HG03354 (cell line): ENCODE measurements around the gene LMBR1.
"Not testable (repeated sequence)": the region's sequence is repeated elsewhere in the genome, so short reads cannot be mapped to it uniquely, and the experiment has no call there.

Source experiments
- ATAC-seq: cut with Tn5 transposase; IDR thresholded peaks from one replicate; pipeline ENCODE4 v1.9.1; 2021; ENCODE audit warnings: mild to moderate bottlenecking; ENCODE audit not compliant: unreplicated experiment, poor library complexity, severe bottlenecking

The LMBR1 gene

DNA sequence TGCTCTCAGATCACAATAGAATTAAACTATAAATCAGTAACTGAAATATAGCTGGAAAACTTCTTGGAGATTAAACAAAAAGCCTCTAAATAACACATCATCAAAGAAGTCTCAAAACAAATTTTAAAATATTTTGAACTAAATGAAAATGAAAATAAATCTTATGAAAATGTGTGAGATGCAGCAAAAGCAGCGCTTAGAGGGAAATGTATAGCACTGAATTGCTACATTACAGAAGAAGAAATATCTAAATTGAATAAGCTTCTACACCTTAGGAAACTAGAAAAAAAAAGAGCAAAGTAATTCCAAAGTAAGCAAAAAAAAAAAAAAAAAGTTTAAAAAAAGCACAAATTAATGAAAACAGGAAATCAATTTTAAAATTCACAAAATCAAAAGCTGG is 35.2 kb downstream of the LMBR1 start:
- ATAC-seq = no peak

DNA sequence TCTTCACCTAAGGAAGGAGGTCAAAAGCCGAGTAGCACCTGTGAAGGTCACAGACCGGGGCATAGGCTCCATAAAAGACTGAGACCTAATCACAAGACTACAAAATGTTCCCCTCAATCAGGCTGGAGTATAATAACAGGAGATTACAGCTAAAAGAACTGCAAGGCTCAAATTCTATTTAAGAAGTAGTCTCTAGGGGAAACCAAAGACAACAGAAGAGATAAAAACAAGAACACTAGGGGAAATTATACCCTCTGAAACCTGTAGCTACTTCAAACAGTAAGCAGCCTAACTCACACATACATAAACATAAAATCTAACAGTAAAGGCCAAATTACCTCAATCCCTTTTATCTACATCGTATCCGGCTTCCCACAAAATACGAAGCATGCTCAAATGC is 38.3 kb downstream of the LMBR1 start:
- no peak for ATAC-seq

DNA sequence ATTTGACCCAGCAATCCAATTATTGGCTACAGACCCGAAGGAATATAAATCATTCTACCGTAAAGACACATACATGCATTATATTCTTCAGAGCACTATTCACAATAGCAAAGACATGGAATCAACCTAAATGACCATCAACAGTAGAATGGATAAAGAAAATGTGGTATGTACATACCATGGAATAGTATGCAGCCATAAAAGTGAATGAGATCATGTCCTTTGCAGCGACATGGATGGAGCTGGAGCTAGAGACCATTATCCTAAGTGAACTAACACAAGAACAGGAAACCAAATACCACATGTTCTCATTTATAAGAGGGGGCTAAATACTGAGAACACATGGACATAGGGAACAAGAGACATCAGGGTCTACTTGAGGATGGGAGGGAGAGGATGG is 44.0 kb downstream of the LMBR1 start:
- no peak for ATAC-seq

DNA sequence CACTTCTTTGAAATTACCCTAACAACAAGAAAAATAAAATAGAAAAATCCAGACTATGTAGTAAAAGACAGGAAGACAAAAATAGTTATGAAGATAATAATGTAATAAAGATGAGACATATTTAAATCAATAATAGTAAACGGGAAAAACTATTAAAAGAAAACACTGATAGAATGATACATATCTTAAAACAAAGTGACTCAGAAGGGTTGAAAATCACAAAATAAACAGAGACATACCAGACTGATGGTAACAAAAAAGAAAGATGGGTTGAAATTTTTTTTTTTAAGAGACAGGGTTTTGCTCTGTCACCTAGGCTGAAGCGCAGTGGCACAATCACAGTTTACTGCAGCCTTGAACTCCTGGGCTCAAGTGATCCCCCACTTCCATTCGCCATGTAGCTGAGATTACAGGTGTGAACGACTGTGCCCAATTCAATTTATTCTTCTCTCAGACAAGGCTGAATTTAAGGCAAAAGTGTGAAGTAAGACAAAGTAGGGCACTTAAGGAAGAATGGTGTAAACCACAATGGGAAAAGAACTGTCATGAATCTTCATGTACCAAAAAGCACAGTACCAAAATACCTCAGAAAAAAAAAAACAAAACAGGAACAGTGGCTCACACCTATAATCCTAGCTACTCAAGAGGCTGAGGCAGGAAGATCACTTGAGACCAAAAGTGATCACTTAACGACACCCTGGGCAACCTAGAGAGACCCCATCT is 47.4 kb downstream of the LMBR1 start:
- ATAC-seq = no peak

DNA sequence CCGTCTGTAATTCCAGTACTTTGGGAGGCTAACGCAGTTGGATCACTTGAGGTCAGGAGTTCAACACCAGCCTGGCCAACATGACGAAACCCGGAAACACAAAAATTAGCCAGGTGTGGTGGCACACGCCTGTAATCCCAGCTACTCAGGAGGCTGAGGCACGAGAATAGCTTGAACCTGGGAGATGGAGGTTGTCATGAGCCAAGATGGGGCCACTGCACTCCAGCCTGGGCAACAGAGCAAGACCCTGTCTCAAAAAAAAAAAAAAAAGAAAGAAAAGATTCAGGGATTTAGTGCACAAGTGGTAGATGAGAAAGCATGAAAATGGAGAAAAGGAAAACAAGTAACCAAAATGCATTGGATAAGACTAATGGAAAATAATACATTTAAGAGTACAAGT is 49.4 kb downstream of the LMBR1 start:
- ATAC-seq = not testable (repeated sequence)

DNA sequence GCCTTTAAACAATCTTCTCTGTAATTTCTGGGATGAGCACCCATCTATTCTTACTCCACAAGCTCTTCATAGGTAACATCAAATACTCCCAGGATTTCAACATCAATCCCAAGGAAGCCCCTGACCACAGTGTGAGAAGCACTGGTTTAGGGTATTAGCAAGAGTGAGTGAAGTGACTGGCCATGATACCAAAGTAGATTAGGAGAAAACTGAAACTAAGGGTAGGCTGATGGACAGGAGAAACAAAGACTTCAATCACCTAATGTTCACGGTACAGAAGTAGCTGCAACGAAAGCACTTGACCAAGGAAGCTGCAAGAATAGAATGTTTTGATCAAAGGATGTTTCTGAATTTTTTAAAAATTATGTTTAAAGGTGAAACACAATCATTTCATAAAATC is 49.8 kb downstream of the LMBR1 start:
- no peak for ATAC-seq

DNA sequence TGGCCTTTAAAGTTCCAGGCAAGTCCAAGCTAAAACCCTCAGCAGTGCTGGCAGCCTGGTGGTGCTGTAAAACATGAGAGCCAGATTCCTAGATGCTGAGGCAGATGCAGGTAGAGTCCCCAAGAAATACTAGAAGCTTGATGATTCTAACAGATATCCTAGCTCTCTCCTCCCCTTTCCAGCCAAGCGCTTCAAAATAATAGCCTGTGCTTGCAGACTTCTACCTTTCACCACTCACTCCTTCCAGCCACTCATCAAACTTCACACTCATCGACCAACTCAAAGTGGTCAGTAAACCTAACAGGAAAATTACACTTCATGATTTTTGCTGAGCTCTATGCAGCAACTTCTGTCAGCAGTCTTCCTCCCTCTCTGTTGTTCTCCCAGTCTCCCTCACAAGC is 50.2 kb downstream of the LMBR1 start:
- ATAC-seq = no peak

DNA sequence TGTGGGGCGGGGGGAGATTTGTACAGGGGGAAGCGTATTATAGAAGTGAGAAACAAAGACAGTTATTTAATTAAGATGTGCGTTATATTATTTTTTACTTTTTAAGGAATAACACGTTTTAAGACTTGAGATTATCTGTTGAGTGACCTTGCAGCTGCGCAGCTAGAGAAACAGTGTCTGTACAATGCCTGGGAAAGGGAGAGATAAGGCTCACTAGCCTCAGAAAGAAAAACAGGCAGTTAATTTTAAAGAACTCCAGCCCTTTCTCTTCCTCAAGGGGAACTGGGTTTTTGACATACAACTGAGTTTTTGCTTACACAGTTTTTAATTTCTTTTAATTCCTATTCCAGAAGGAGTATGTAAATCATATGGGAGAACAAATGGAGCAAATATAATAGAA is 50.7 kb downstream of the LMBR1 start:
- no peak for ATAC-seq

DNA sequence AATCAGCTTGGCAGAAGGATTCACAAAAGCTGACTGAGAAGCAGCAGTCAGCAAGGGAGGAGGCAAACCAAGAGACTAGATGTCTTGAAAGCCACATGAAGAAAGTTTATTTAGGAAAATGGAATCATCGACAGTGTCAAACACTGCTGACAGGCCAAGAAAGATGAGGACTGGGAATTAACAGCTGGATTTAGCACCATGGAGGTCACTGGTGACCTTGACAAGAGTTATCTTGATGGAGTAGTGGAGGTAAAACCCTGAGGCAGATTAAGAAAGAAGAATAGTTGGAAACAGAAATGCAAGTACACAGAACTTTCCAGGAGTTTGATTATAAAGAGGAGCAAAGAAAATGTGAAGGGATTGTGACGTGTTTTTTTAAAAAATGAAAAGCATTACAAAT is 51.5 kb downstream of the LMBR1 start:
- ATAC-seq = no peak

DNA sequence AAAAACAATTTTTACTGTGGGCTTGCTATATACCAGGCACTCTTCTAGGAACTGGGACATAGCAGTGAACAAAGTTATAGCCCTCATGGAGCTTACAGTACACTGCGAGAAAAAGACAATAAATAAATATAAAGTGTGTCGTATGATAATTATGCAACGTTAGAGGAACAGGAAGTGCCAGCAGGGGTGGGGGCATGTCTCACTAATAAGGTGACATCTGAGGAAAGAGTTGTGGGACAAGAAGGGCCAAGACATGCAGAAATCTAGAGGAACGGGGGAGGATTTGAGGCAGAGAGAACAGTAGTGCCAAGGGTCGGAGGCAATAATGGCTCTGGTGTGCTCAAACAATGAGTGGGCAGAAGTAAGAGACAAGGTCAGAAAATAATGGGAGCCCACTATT is 52.8 kb downstream of the LMBR1 start:
- no peak for ATAC-seq

DNA sequence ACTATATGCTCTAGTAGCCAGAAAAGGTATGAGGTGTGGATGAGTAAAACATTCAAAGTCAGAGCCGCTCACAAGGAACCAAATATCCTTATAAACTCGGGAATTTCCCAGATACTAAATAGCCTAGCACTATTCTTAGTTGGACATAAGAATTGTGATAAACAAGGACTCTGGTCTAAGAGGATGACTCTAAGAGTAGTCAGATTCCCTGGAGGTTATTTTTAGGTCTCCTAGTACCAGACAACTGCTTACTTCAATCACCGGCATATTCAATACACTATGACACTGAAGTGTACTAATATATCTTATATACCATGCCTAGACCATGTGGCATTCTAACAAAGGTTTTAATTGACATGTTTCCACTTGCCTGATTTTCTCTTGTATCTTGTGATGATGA is 56.5 kb downstream of the LMBR1 start:
- ATAC-seq = no peak

DNA sequence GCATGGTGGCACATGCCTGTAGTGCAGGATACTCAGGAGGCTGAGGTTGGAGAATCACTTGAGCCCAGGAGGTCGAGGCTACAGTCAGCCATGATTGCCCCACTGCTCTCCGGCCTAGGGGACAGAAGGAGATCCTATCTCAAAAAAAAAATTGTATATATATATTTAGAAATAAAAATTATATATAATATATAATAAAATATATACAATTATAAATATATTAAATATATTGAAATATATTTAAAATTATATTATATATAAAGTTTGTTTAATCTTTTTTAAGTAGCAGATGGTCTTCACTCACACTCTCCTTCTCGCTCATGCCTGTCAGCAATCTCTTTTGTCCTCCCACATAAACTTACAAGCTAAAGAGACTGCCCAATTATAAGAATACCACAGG is 58.5 kb downstream of the LMBR1 start:
- ATAC-seq = no peak

DNA sequence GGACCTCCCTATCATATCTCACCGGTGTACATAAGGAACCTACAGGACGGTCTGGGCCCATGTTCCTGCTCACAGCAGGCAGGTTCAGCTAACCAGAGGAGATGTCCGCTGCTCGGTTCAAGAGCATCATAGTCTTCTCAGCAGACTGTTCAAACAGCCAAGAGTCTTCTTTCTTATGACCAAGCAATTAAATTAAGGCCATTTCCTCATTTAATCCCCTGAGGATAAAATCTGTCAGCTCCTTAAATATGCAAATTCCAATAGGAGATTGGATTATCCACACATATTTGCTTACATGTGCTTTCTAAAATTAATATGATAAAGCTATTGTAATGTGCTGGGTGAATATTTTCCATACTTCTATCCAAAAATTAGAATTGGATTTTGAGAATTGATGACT is 59.7 kb downstream of the LMBR1 start:
- ATAC-seq = no peak

DNA sequence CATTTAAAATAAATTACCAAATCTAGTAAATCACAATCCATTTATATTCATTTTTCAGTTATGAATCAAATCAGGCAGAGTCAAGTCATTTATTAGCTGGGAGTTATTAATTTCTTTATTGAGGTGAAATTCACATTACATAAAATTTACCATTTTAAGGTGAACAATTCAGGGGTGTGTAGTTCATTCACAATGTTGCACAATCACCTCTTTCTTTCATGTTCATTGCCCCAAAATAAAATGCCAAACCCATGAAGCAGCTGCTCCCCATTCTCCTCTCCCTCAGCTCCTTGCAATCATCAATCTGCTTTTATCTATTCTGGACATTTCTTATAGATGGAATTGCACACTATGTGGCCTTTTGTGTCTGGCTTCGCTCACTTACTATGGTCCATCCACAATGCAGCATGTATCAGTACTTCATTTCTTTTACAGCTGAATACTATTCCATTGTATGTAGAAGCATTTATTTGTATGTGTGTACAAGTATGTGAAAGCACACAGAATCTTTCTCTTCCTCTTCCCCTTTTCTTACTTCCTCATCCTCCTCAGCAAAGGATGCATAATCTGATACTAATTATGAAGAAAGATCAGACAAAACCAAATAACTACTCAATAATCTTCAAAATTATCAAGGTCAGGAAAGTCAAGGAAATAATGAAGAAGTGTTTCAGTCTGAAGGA is 60.6 kb downstream of the LMBR1 start:
- ATAC-seq = no peak

DNA sequence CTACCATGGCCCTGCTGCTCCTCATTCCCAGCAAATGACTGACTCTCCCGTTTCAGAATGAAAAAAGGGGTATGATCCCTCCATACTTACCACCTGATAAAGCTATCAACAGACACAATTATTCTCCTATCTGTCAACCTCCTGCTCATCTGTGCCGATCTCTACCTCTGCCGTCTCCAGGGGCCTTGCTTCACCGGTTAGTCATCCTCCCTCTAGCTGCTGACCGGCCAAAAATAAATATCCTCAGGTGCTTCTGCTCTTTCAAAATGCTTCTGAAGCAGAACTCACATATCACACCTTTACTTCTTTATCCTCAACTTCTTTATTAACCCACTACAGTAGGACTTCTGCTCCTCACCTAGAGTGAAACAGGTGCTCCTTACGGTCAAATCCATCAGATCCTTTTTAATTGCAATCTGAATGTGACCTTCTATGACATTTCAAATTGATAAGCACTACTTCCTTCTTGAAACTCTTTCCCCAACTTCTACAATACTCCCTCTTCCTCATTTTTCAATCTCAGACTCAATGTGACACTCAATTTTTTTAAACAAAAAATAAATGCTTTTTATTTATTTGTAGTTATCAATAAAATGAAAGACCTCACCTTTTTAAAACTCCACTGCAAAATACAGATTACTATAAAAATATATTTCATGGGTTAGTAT is 63.2 kb downstream of the LMBR1 start:
- ATAC-seq = no peak

DNA sequence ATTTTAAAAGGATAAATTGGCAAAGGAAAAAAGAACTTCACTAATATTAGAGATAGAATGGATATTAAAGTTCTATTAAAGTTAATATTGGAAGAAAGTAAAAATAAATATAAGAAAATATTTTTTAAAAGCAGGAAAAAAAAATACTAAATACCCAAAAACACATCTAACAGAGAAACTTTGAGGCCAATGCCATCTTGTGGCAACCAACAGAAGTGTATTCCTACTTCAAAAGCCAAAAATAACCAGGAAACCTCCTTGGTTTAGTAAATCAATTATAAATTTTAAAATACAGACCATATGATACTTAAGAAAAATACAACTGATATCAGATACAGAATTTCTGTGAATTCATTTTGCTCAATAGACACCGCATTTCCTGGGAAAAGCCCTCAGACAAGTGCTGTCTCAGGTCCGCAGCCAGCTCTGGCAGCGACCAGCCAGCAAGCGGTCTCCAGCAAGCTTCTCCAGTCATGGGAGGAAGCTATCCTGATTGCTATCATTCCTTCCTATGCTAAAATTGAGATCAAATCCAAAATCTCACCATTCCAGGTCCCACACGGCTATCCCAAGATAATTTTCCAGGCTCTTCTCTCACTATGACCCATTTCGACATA is 65.3 kb downstream of the LMBR1 start:
- ATAC-seq = no peak

DNA sequence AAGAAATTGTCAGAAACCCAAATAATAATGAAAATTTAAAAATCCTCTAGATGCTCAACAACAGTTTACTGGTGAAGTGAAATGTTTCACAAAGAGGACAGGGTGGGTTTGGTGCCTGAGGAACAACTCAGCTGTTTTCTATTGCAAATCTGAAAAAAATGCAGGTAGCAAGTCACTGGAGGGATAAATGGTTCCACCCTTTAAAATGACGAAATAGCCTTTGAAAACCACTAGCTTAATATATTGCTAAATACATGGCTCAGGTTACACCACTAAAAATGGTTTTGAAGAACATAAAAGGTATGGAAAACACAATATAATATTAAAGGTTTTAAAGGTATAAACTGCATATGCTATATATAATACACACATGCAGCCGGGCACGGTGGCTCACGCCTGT is 69.5 kb downstream of the LMBR1 start:
- no peak for ATAC-seq

DNA sequence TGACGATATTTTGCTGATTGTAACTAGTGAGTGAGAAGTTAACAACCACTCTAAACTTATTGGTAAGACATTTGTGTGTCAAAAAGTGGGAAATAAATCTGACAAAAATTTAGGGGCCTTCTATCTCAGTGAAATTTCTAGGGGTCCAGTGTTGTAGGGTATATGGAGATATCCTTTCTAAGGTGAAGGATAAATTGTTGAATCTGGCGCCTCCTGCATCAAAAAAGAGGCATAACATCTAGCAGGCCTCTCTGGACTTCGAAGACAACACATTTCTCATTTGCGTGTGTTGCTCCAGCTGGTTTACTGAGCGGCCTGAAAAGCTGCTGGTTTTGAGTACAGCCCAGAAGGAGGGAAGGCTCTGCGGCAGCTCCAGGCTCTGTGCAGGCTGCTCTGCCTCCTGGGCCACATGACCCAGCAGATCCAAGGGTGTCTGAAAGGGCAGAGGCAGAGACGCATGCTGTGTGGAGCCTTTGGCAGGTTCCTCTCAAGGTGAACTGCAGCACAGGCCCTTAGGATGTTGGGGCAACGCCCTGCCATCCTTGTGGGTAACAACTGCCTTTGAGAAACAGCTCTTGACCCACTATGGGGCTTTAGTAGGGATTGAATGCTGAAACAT is 72.4 kb downstream of the LMBR1 start:
- ATAC-seq = peak; percentile 58

DNA sequence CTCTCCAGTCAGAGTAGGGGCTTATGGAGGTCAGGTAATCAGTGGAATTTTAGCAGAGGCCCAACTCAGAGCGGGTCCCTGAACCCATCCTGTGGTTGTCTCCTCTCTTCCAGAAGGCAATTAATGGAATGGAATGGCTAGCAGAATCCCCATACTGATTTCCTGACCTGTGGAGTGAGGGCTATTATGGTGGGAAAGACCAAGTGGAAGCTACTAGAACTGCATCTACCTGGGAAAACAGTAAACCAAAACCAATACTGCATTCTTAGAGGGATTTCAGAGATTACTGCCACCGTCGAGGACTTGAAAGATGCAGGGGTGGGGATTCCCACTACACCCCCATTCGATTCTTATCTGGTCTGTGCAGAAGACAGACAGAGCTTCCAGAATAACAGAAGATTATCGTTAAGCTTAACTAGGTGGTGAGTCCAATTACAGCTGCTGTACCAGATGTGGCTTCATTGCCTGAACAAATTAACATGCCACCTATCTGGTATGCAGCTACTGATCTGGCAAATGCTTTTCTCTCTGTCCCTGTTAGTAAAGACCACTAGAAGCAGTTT is 73.2 kb downstream of the LMBR1 start:
- no peak for ATAC-seq

DNA sequence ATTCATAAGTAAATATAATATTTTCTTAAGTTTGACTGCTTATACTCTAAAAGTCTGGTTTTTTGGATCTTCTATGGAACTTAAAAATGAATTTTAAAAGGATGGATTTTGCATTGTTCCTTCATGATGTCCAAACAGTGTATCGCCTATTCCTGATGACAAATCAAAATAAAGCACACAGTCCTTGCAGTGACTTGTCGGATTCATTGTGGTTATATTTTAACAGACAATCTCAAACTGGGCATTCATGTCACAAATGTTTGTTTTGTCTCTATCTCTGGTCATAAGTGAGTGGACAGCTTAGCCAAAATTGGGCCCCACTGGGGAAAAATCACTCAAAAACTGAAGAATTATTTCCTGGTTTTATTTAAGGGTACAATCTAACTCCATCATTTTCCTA is 74.8 kb downstream of the LMBR1 start:
- no peak for ATAC-seq
